ENCODE data around the gene SELENOO. TPM values are rescaled to one million over a fixed set of nuclear protein-coding genes. Genes with fewer than 3 reads are reported as not detected.

Gene SELENOO
- total RNA-seq, 1 donor = 20.7 TPM

GRCh38 chr22:50184004-50184901, 16.6 kb upstream of the SELENOO start:
- no peak overlapping the region for H3K4me3 ChIP-seq (ENCODE audit: low read depth, low read length)
- peak; percentile 62 for DNase-seq (ENCODE audit: low read depth)
- no peak for TF ChIP-seq CTCF (IDR thresholded peaks at IDR 0.05; ENCODE audit: insufficient read depth, low read depth, low read length)

GRCh38 chr22:50184902-50185374, 15.9 kb upstream of the SELENOO start:
- DNase-seq (ENCODE audit: low read depth) = no peak
- H3K4me3 ChIP-seq (ENCODE audit: low read depth, low read length) = peak overlapping the region; percentile 52
- no peak for TF ChIP-seq CTCF (IDR thresholded peaks at IDR 0.05; ENCODE audit: insufficient read depth, low read depth, low read length)

GRCh38 chr22:50185375-50186087, 15.3 kb upstream of the SELENOO start, which contains the start of gene TRABD:
TRABD (plus strand) TSS chr22:50185913; CDS start chr22:50193061, 7,148 bp downstream.
- DNase-seq (ENCODE audit: low read depth) = peak; percentile 89
- no peak for TF ChIP-seq CTCF (IDR thresholded peaks at IDR 0.05; ENCODE audit: insufficient read depth, low read depth, low read length)
- peak within 1 kb of the TSS; percentile 73 for H3K4me3 ChIP-seq (ENCODE audit: low read depth, low read length)

GRCh38 chr22:50186181-50186714, 14.6 kb upstream of the SELENOO start:
- TF ChIP-seq CTCF (IDR thresholded peaks at IDR 0.05; ENCODE audit: insufficient read depth, low read depth, low read length) = no peak
- H3K4me3 ChIP-seq (ENCODE audit: low read depth, low read length) = peak overlapping the region; percentile 73
- no peak for DNase-seq (ENCODE audit: low read depth)

GRCh38 chr22:50186761-50187523, 13.9 kb upstream of the SELENOO start:
- DNase-seq (ENCODE audit: low read depth) = peak; percentile 32
- H3K4me3 ChIP-seq (ENCODE audit: low read depth, low read length) = peak overlapping the region; percentile 73
- no peak for TF ChIP-seq CTCF (IDR thresholded peaks at IDR 0.05; ENCODE audit: insufficient read depth, low read depth, low read length)

GRCh38 chr22:50188356-50188755, 12.5 kb upstream of the SELENOO start:
- DNase-seq (ENCODE audit: low read depth) = no peak
- no peak overlapping the region for H3K4me3 ChIP-seq (ENCODE audit: low read depth, low read length)
- TF ChIP-seq CTCF (IDR thresholded peaks at IDR 0.05; ENCODE audit: insufficient read depth, low read depth, low read length) = no peak
